ENCODE results near the gene TBC1D8. TPM values are rescaled to one million over a fixed set of nuclear protein-coding genes. Genes with fewer than 3 reads are reported as not detected.

TBC1D8 gene
- total and polyA plus RNA-seq, 2 of the 13 experiments (the other 11 are each of a cell fraction or from before 2014, with no cell fraction given) = 45.1 to 95.4 TPM

GRCh38 chr2:101160454-101160853, 9.3 kb upstream of the TBC1D8 start:
- H3K4me2 ChIP-seq (ENCODE audit: low read depth, low read length) = no peak overlapping the region
- no peak for DNase-seq (ENCODE audit: low spot score)
- no peaks in the 10 kb centered on the region for H3K27me3 ChIP-seq (ENCODE audit: control insufficient read depth in 1 of 2, insufficient read depth in 2 of 2, low read length in 2 of 2)
- ATAC-seq = no peak
- TF ChIP-seq ZNF891 (CRISPR knock-in tag; IDR thresholded peaks at IDR 0.05) (no peak), KDM3A (CRISPR knock-in tag; IDR thresholded peaks at IDR 0.05; ENCODE audit: low read depth) (no peak), CCAR2 (optimal IDR thresholded peaks at IDR 0.05; ENCODE audit: low read depth, low read length) (no peak), ZFP37 (CRISPR knock-in tag; IDR thresholded peaks at IDR 0.05; ENCODE audit: borderline replicate concordance) (no peak), NFE2L1 (CRISPR knock-in tag; IDR thresholded peaks at IDR 0.05; ENCODE audit: borderline replicate concordance) (no peak), ZNF3 (CRISPR knock-in tag; IDR thresholded peaks at IDR 0.05) (no peak), NR3C1 (CRISPR knock-in tag; IDR thresholded peaks at IDR 0.05) (no peak), ZNF446 (CRISPR knock-in tag; IDR thresholded peaks at IDR 0.05) (no peak)
- no peaks in the 10 kb centered on the region for H3K79me2 ChIP-seq (ENCODE audit: insufficient read depth, low read length)
- no peak overlapping the region for H3K9ac ChIP-seq (ENCODE audit: insufficient read depth, low read depth, low read length)
- H3K4me1 ChIP-seq (ENCODE audit: insufficient read depth, low read length) = peaks cover 6% of the 10 kb centered on the region; the same call in 1 of the 2 replicates
- no peak overlapping the region for H3K4me3 ChIP-seq (replicated peaks in 1 of 3; ENCODE audit: insufficient read depth in 1 of 3, low read depth in 2 of 3, low read length in 3 of 3)
- in situ Hi-C loops (cut with HindIII; ENCODE audit: extremely low pct_ligation_motif_present, low pct_unique_long_range_greater_than_20kb) (loop anchor here (25.0 kb wide), 1 partner anchor 573 kb away; no protein-coding TSS in a partner anchor), intact Hi-C loops (cut with micrococcal nuclease; ENCODE audit: unreplicated experiment) (no loop called here)
- H3K27ac ChIP-seq (ENCODE audit: extremely low read length, insufficient read depth, low read length) = no peak overlapping the region
- no peak for FAIRE-seq
- H3K36me3 ChIP-seq (replicated peaks in 1 of 2; ENCODE audit: control insufficient read depth in 1 of 2, insufficient read depth in 2 of 2, low read length in 2 of 2) = no peaks in the 10 kb centered on the region
- WGBS (ENCODE audit: low lambda C conversion rate) = 73% methylated on average over 3 of the region's 3 CpGs
- ChIA-PET POLR2A (no interaction called here), CTCF (ENCODE audit: low intra/inter-chr PET ratio, low total read pairs) (no interaction called here)
- no TSS peak for BruUV-seq (replicated peaks)
- no peaks in the 10 kb centered on the region for H4K20me1 ChIP-seq (ENCODE audit: insufficient read depth, low read length)
- no peaks in the 10 kb centered on the region for H3K9me3 ChIP-seq (ENCODE audit: low read length)
- no peak overlapping the region for H2AFZ ChIP-seq (ENCODE audit: low read length)

GRCh38 chr2:101159526-101159925, 8.3 kb upstream of the TBC1D8 start:
- Histone ChIP-seq H2AFZ (ENCODE audit: low read length) (no peak overlapping the region), H3K4me2 (ENCODE audit: low read depth, low read length) (no peak overlapping the region), H3K9me3 (ENCODE audit: low read length) (no peaks in the 10 kb centered on the region), H3K4me3 (replicated peaks in 1 of 3; ENCODE audit: insufficient read depth in 1 of 3, low read depth in 2 of 3, low read length in 3 of 3) (no peak overlapping the region), H4K20me1 (ENCODE audit: insufficient read depth, low read length) (no peaks in the 10 kb centered on the region), H3K4me1 (ENCODE audit: insufficient read depth, low read length) (peaks cover 14% of the 10 kb centered on the region), H3K27ac (ENCODE audit: extremely low read length, insufficient read depth, low read length) (no peak overlapping the region), H3K27me3 (ENCODE audit: control insufficient read depth in 1 of 2, insufficient read depth in 2 of 2, low read length in 2 of 2) (no peaks in the 10 kb centered on the region), H3K79me2 (ENCODE audit: insufficient read depth, low read length) (no peaks in the 10 kb centered on the region), H3K9ac (ENCODE audit: insufficient read depth, low read depth, low read length) (no peak overlapping the region), H3K36me3 (replicated peaks in 1 of 2; ENCODE audit: control insufficient read depth in 1 of 2, insufficient read depth in 2 of 2, low read length in 2 of 2) (no peaks in the 10 kb centered on the region)
- no peak for DNase-seq (ENCODE audit: low spot score)
- no TSS peak for BruUV-seq (replicated peaks)
- POLR2A ChIA-PET = no interaction called here
- ATAC-seq = no peak
- in situ Hi-C loops (cut with HindIII; ENCODE audit: extremely low pct_ligation_motif_present, low pct_unique_long_range_greater_than_20kb) = loop anchor here (25.0 kb wide), 1 partner anchor 572 kb away; no protein-coding TSS in a partner anchor
- CTCF ChIA-PET (ENCODE audit: low intra/inter-chr PET ratio, low total read pairs) = no interaction called here
- FAIRE-seq = no peak
- 94% methylated on average over 2 of the region's 2 CpGs for WGBS (ENCODE audit: low lambda C conversion rate)
- intact Hi-C loops (cut with micrococcal nuclease; ENCODE audit: unreplicated experiment) = no loop called here
- TF ChIP-seq ZC3H13 (CRISPR knock-in tag; IDR thresholded peaks at IDR 0.05) (no peak), ZNF260 (CRISPR knock-in tag; IDR thresholded peaks at IDR 0.05; ENCODE audit: borderline replicate concordance, low read depth) (no peak), ZFP91 (CRISPR knock-in tag; IDR thresholded peaks at IDR 0.05; ENCODE audit: borderline replicate concordance) (no peak), BCL6 (CRISPR knock-in tag; IDR thresholded peaks at IDR 0.05) (no peak), PCBP2 (optimal IDR thresholded peaks at IDR 0.05; ENCODE audit: low read depth, low read length, poor library complexity, severe bottlenecking) (no peak), ZNF597 (CRISPR knock-in tag; IDR thresholded peaks at IDR 0.05) (no peak), MTA1 (CRISPR knock-in tag; IDR thresholded peaks at IDR 0.05; ENCODE audit: borderline replicate concordance) (no peak), ZKSCAN8 (CRISPR knock-in tag; IDR thresholded peaks at IDR 0.05; ENCODE audit: borderline replicate concordance) (no peak), ZSCAN5A (CRISPR knock-in tag; IDR thresholded peaks at IDR 0.05; ENCODE audit: borderline replicate concordance) (no peak)

All from HepG2 (cell line).